CD4-positive, alpha-beta T cell (primary cell): ENCODE results near the gene ZMAT3. TPM values are rescaled to one million over a fixed set of nuclear protein-coding genes. Genes with fewer than 3 reads are reported as not detected.

Experiments
- ATAC-seq: fragments of 200-7000 bp; cut with Tn5 transposase; one replicate; pipeline ENCODE4 v1.10.0; 2022; ENCODE audit warnings: mild to moderate bottlenecking; ENCODE audit not compliant: poor library complexity
- CTCF ChIA-PET: fragments of 350-600 bp; sonication (Branson Sonifier 250); formaldehyde crosslinking; loops from one replicate; lab custom pipeline; 2021; ENCODE audit warnings: antibody characterized with exemption, inconsistent platforms; lab: Charles Lee
- POLR2A ChIA-PET: fragments of 350-600 bp; sonication (Branson Sonifier 250); formaldehyde crosslinking; loops from one replicate; lab custom pipeline; 2021; ENCODE audit warnings: antibody characterized with exemption, inconsistent platforms; lab: Charles Lee
- DNase-seq, 14 experiments: peaks; one replicate each; pipeline ENCODE4 v3.0.0-alpha.2; 2013 to 2020; ENCODE audit warnings: mixed read lengths in 2 of 14
- H3K27ac ChIP-seq, 2 donors: one replicate each; pipeline versions ENCODE4 v1.5.1 to v1.7.0; 2013; ENCODE audit warnings: low read length in 2 of 2, low read depth in 1 of 2, mild to moderate bottlenecking in 1 of 2
- H3K27me3 ChIP-seq, 2 experiments: 1 replicate in 1 of 2; 2 replicates in 1 of 2; pipeline versions ENCODE4 v1.6.1 to v1.7.0; 2013; ENCODE audit warnings: low read length in 2 of 2, control low read depth in 1 of 2, mild to moderate bottlenecking in 1 of 2, moderate library complexity in 1 of 2; ENCODE audit not compliant: insufficient read depth in 2 of 2, control insufficient read depth in 1 of 2
- H3K36me3 ChIP-seq: one replicate; pipeline ENCODE4 v1.6.1; 2013; ENCODE audit warnings: low read length, control low read depth; ENCODE audit not compliant: insufficient read depth
- H3K4me1 ChIP-seq: one replicate; pipeline ENCODE4 v1.6.1; 2013; ENCODE audit warnings: low read length, control low read depth; ENCODE audit not compliant: insufficient read depth
- H3K4me3 ChIP-seq: one replicate; pipeline ENCODE4 v1.5.1; 2013; ENCODE audit warnings: mild to moderate bottlenecking, low read length, moderate library complexity
- H3K9me3 ChIP-seq, 2 experiments: 1 replicate in 1 of 2; 2 replicates in 1 of 2; pipeline versions ENCODE4 v1.6.1 to v1.7.0; 2013; ENCODE audit warnings: low read length in 2 of 2, mild to moderate bottlenecking in 2 of 2, control low read depth in 1 of 2, moderate library complexity in 1 of 2; ENCODE audit not compliant: control insufficient read depth in 1 of 2, insufficient read depth in 1 of 2
- H3K27ac Mint-ChIP-seq: one replicate; pipeline ENCODE4 v1.8.0; 2020; ENCODE audit warnings: mixed read lengths
- H3K27me3 Mint-ChIP-seq: one replicate; pipeline ENCODE4 v1.8.0; 2021; ENCODE audit warnings: mixed read lengths
- H3K36me3 Mint-ChIP-seq: one replicate; pipeline ENCODE4 v1.8.0; 2021; ENCODE audit warnings: low read depth, mixed read lengths
- H3K4me1 Mint-ChIP-seq: one replicate; pipeline ENCODE4 v1.8.0; 2021; ENCODE audit warnings: low read depth, mixed read lengths
- H3K4me3 Mint-ChIP-seq: one replicate; pipeline ENCODE4 v1.8.0; 2020; ENCODE audit warnings: mild to moderate bottlenecking, mixed read lengths
- H3K9me3 Mint-ChIP-seq: one replicate; pipeline ENCODE4 v1.8.0; 2020; ENCODE audit warnings: mixed read lengths
- intact Hi-C, 2 experiments: fragments of 100-400 bp; cut with DNase I in 1 of 2; cut with micrococcal nuclease in 1 of 2; formaldehyde crosslinking; loops; one replicate each; pipeline versions ENCODE4 v1.15.1 to v1.9.0; 2023 to 2025; cut with DNase I, micrococcal nuclease
- total RNA-seq, 174 experiments: library from RNA in 2 of 174; stranded (reverse) in 2 of 174; gene quantifications; one replicate each; pipeline ENCODE4 v1.2.3 and lab custom pipeline; 2021 to 2026
- TF ChIP-seq, protein P1 (sequence below): fragments of 200-600 bp; IDR thresholded peaks from one replicate; pipeline ENCODE4 v1.8.0; 2022; ENCODE audit warnings: antibody characterized with exemption, mild to moderate bottlenecking

ZMAT3 gene
- total RNA-seq, 2 experiments from 2014 or later = 10.2 to 13.0 TPM

DNA sequence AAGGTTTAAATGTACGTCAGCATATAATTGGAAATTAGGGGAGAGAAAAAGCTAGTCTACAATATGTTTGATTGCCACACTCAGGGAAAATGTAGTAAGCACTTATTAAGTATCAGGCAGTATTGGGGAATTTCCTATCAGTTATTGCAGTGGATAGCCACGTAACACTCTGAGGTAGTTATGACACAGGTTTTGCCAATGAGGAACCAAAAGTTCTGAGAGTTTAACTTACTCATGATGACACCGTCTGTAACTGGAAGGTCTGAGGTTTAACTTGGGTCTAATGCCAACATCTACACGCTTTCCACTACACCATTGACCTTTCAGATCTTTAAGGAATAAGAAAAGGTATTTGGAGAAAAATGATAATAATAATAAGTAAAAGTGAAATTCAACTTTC, 89.5 kb downstream of the ZMAT3 start:
- H3K27me3 ChIP-seq = no peaks in the 10 kb centered on the region
- H3K36me3 ChIP-seq = no peaks in the 10 kb centered on the region
- Mint-ChIP-seq H3K4me3 (no peak overlapping the region), H3K36me3 (peaks cover 27% of the 10 kb centered on the region), H3K9me3 (peaks cover 8% of the 10 kb centered on the region), H3K27ac (no peak overlapping the region), H3K4me1 (no peaks in the 10 kb centered on the region), H3K27me3 (no peaks in the 10 kb centered on the region)
- no peaks in the 10 kb centered on the region for H3K4me1 ChIP-seq
- H3K4me3 ChIP-seq = no peak overlapping the region
- ATAC-seq = no peak
- H3K9me3 ChIP-seq = peaks cover 0 to 3% of the 10 kb centered on the region in 2 experiments
- CTCF ChIA-PET = no interaction called here
- intact Hi-C loops = no loop called here
- DNase-seq = no peak
- no peak overlapping the region for H3K27ac ChIP-seq
- POLR2A ChIA-PET = no interaction called here
- TF ChIP-seq, protein P1, sequence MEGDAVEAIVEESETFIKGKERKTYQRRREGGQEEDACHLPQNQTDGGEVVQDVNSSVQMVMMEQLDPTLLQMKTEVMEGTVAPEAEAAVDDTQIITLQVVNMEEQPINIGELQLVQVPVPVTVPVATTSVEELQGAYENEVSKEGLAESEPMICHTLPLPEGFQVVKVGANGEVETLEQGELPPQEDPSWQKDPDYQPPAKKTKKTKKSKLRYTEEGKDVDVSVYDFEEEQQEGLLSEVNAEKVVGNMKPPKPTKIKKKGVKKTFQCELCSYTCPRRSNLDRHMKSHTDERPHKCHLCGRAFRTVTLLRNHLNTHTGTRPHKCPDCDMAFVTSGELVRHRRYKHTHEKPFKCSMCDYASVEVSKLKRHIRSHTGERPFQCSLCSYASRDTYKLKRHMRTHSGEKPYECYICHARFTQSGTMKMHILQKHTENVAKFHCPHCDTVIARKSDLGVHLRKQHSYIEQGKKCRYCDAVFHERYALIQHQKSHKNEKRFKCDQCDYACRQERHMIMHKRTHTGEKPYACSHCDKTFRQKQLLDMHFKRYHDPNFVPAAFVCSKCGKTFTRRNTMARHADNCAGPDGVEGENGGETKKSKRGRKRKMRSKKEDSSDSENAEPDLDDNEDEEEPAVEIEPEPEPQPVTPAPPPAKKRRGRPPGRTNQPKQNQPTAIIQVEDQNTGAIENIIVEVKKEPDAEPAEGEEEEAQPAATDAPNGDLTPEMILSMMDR = no peak

DNA sequence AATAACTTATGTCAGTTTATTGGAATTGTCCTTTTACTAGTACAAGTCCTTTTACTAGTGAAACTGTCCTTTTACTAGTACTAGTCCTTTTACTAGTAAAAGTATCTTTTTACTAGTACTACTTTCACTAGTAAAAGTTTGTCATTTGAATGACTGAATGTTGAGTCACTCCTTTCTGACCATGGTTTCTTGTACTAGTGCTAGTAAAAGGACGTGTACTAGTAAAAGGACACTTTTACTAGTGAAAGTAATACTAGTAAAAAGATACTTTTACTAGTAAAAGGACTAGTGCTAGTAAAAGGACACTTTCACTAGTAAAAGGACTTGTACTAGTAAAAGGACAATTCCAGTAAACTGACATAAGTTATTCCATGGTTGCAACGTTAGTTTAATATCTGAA, 96.3 kb downstream of the ZMAT3 start:
- Mint-ChIP-seq H3K9me3 (peaks cover 6% of the 10 kb centered on the region), H3K27ac (no peak overlapping the region), H3K4me3 (no peak overlapping the region), H3K4me1 (no peaks in the 10 kb centered on the region), H3K36me3 (peaks cover 19% of the 10 kb centered on the region), H3K27me3 (no peaks in the 10 kb centered on the region)
- Histone ChIP-seq H3K9me3 (peaks cover 0 to 5% of the 10 kb centered on the region in 2 experiments), H3K27ac (no peak overlapping the region), H3K4me1 (no peaks in the 10 kb centered on the region), H3K4me3 (no peak overlapping the region), H3K36me3 (no peaks in the 10 kb centered on the region), H3K27me3 (no peaks in the 10 kb centered on the region)
- ATAC-seq = no peak
- ChIA-PET POLR2A (interaction anchor here (0.6 kb wide), 1 partner anchor 332 kb away, joined by 3 read pairs; no protein-coding TSS in a partner anchor), CTCF (no interaction called here)
- intact Hi-C loops = no loop called here
- TF ChIP-seq, protein P1 = no peak
- DNase-seq = no peak

DNA sequence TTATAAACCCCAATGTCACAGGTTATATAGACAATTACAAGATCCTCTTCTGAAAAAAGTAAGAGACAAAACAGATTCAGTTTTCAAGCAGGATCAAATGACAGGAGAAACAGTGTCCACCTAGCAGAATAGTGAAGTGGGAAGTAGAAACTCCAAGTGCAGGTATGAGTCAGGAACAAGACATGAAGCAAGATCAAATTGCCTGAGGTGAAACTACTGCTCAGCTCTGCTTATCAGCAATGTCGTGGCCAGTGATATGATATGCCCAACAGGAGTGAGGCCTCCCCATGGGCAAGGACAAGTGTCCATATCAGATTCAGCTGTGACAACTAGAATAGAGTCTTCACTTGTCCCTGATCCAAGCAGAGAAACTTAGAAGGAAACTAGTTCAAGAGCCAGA, 100.0 kb downstream of the ZMAT3 start:
- CTCF ChIA-PET = no interaction called here
- Mint-ChIP-seq H3K4me3 (no peak overlapping the region), H3K4me1 (peaks cover 10% of the 10 kb centered on the region), H3K9me3 (peaks cover 6% of the 10 kb centered on the region), H3K27ac (no peak overlapping the region), H3K27me3 (no peaks in the 10 kb centered on the region), H3K36me3 (peaks cover 19% of the 10 kb centered on the region)
- no peak for ATAC-seq
- Histone ChIP-seq H3K9me3 (peaks cover 0 to 5% of the 10 kb centered on the region in 2 experiments), H3K27ac (no peak overlapping the region), H3K4me3 (no peak overlapping the region), H3K4me1 (peaks cover 2% of the 10 kb centered on the region), H3K27me3 (no peaks in the 10 kb centered on the region), H3K36me3 (no peaks in the 10 kb centered on the region)
- POLR2A ChIA-PET = no interaction called here
- DNase-seq = no peak
- TF ChIP-seq, protein P1 = no peak
- intact Hi-C loops = no loop called here
